ACC112 (cell line): ENCODE data around the gene KCNQ1OT1.
"Not testable (repeated sequence)": the region's sequence is repeated elsewhere in the genome, so short reads cannot be mapped to it uniquely, and the experiment has no call there.

ENCODE experiments used
- H2AFZ ChIP-seq: fragments of 200-600 bp; sonication (generic); one replicate; pipeline ENCODE4 v1.6.0; 2017; ENCODE audit warnings: antibody characterized with exemption, low read length; ENCODE audit not compliant: unreplicated experiment
- H3K27ac ChIP-seq: fragments of 200-600 bp; sonication (generic); 2 replicates; pipeline ENCODE4 v1.5.1; 2014; ENCODE audit warnings: low read depth, mild to moderate bottlenecking, antibody characterized with exemption, low read length, moderate library complexity
- H3K27me3 ChIP-seq: fragments of 200-600 bp; sonication (generic); 2 replicates; pipeline ENCODE4 v1.6.1; 2014; ENCODE audit warnings: mild to moderate bottlenecking, antibody characterized with exemption, low read length, moderate library complexity, mixed read lengths; ENCODE audit not compliant: insufficient read depth
- H3K36me3 ChIP-seq: fragments of 200-600 bp; sonication (generic); 2 replicates; pipeline ENCODE4 v1.6.1; 2016; ENCODE audit warnings: mild to moderate bottlenecking, antibody characterized with exemption, low read length, moderate library complexity, mixed read lengths; ENCODE audit not compliant: insufficient read depth
- H3K4me1 ChIP-seq: fragments of 200-600 bp; sonication (generic); one replicate; pipeline ENCODE4 v1.6.1; 2016; ENCODE audit warnings: low read length, mixed read lengths; ENCODE audit not compliant: insufficient read depth, unreplicated experiment, control insufficient read depth
- H3K4me3 ChIP-seq: fragments of 200-600 bp; sonication (generic); 2 replicates; pipeline ENCODE4 v1.5.1; 2014; ENCODE audit warnings: mild to moderate bottlenecking, low read depth, low read length
- H3K79me2 ChIP-seq: fragments of 200-600 bp; sonication (generic); one replicate; pipeline ENCODE4 v1.6.0; 2016; ENCODE audit warnings: low read length; ENCODE audit not compliant: control insufficient read depth, unreplicated experiment, insufficient read depth

Gene KCNQ1OT1

GRCh38 chr11:2649848-2650247, 49.9 kb downstream of the KCNQ1OT1 start:
- Histone ChIP-seq H3K4me3 (no peak overlapping the region), H3K27ac (no peak overlapping the region), H3K36me3 (no peaks in the 10 kb centered on the region; the same call in 1 of the 2 replicates), H3K4me1 (no peaks in the 10 kb centered on the region), H2AFZ (no peak overlapping the region), H3K27me3 (0 out of 2 replicates have a peak, but pooled peaks cover 4% of the 10 kb centered on the region), H3K79me2 (no peaks in the 10 kb centered on the region)

GRCh38 chr11:2649400-2649799, 50.4 kb downstream of the KCNQ1OT1 start:
- no peaks in the 10 kb centered on the region for H3K4me1 ChIP-seq
- H3K27me3 ChIP-seq: 0 out of 2 replicates have a peak, but pooled peaks cover 4% of the 10 kb centered on the region
- no peaks in the 10 kb centered on the region; the same call in 1 of the 2 replicates for H3K36me3 ChIP-seq

GRCh38 chr11:2647953-2648352, 51.8 kb downstream of the KCNQ1OT1 start:
- H3K27me3 ChIP-seq: 0 out of 2 replicates have a peak, but pooled peaks cover 4% of the 10 kb centered on the region
- H3K36me3 ChIP-seq: no peaks in the 10 kb centered on the region; the same call in 1 of the 2 replicates

More at GRCh38 chr11:2649400-2649799, 50.4 kb downstream of the KCNQ1OT1 start:
- H3K79me2 ChIP-seq: no peaks in the 10 kb centered on the region
- H3K4me3 ChIP-seq: no peak overlapping the region
- H3K27ac ChIP-seq: no peak overlapping the region
- H2AFZ ChIP-seq: no peak overlapping the region

GRCh38 chr11:2647167-2647566, 52.6 kb downstream of the KCNQ1OT1 start:
- Histone ChIP-seq H3K27ac (no peak overlapping the region), H3K27me3 (0 out of 2 replicates have a peak, but pooled peaks cover 4% of the 10 kb centered on the region), H3K4me3 (no peak overlapping the region), H3K36me3 (no peaks in the 10 kb centered on the region), H3K4me1 (no peaks in the 10 kb centered on the region), H2AFZ (no peak overlapping the region), H3K79me2 (no peaks in the 10 kb centered on the region)

More at GRCh38 chr11:2647953-2648352, 51.8 kb downstream of the KCNQ1OT1 start:
- Histone ChIP-seq H3K27ac (no peak overlapping the region), H2AFZ (no peak overlapping the region), H3K4me3 (no peak overlapping the region), H3K79me2 (no peaks in the 10 kb centered on the region), H3K4me1 (no peaks in the 10 kb centered on the region)

- Histone ChIP-seq H3K4me3 (no peak overlapping the region), H3K79me2 (no peaks in the 10 kb centered on the region), H3K36me3 (no peaks in the 10 kb centered on the region), H3K4me1 (no peaks in the 10 kb centered on the region), H3K27me3 (peaks cover 6% of the 10 kb centered on the region; the same call in 1 of the 2 replicates), H3K27ac (no peak overlapping the region), H2AFZ (no peak overlapping the region)
These were observed 54.0 kb downstream of the KCNQ1OT1 start for GRCh38 chr11:2645779-2646118.

GRCh38 chr11:2644844-2645778, 54.7 kb downstream of the KCNQ1OT1 start:
- peaks cover 6% of the 10 kb centered on the region; the same call in 1 of the 2 replicates for H3K27me3 ChIP-seq
- no peak overlapping the region for H3K4me3 ChIP-seq
- H2AFZ ChIP-seq: no peak overlapping the region
- no peaks in the 10 kb centered on the region for H3K4me1 ChIP-seq
- no peaks in the 10 kb centered on the region for H3K36me3 ChIP-seq
- H3K79me2 ChIP-seq: no peaks in the 10 kb centered on the region
- no peak overlapping the region for H3K27ac ChIP-seq

- H3K27ac ChIP-seq: no peak overlapping the region
- no peaks in the 10 kb centered on the region for H3K4me1 ChIP-seq
- H3K27me3 ChIP-seq: peaks cover 2% of the 10 kb centered on the region; the same call in 1 of the 2 replicates
- no peak overlapping the region for H2AFZ ChIP-seq
- H3K4me3 ChIP-seq: no peak overlapping the region
- H3K79me2 ChIP-seq: no peaks in the 10 kb centered on the region
- no peaks in the 10 kb centered on the region for H3K36me3 ChIP-seq
These were observed 56.0 kb downstream of the KCNQ1OT1 start for GRCh38 chr11:2643746-2644145.

GRCh38 chr11:2641623-2642022, 58.2 kb downstream of the KCNQ1OT1 start:
- H3K4me3 ChIP-seq: no peak overlapping the region
- H3K79me2 ChIP-seq: no peaks in the 10 kb centered on the region
- H2AFZ ChIP-seq: no peak overlapping the region
- no peaks in the 10 kb centered on the region for H3K36me3 ChIP-seq
- no peak overlapping the region for H3K27ac ChIP-seq
- H3K27me3 ChIP-seq: peaks cover 2% of the 10 kb centered on the region; the same call in 1 of the 2 replicates
- no peaks in the 10 kb centered on the region for H3K4me1 ChIP-seq

- H3K4me3 ChIP-seq, H3K27ac ChIP-seq, H3K36me3 ChIP-seq, H3K27me3 ChIP-seq, H3K4me1 ChIP-seq, H3K79me2 ChIP-seq, H2AFZ ChIP-seq: not testable (repeated sequence)
These were observed 60.0 kb downstream of the KCNQ1OT1 start for GRCh38 chr11:2639763-2640162.

- Histone ChIP-seq H2AFZ (no peak overlapping the region), H3K27me3 (peaks cover 29% of the 10 kb centered on the region), H3K36me3 (no peaks in the 10 kb centered on the region), H3K4me3 (no peak overlapping the region), H3K4me1 (no peaks in the 10 kb centered on the region), H3K79me2 (no peaks in the 10 kb centered on the region), H3K27ac (no peak overlapping the region)
These were observed 68.6 kb downstream of the KCNQ1OT1 start for GRCh38 chr11:2631161-2631560.

- H3K4me3 ChIP-seq: no peak overlapping the region
- H3K36me3 ChIP-seq: no peaks in the 10 kb centered on the region
- H3K27ac ChIP-seq: no peak overlapping the region
- no peaks in the 10 kb centered on the region for H3K4me1 ChIP-seq
- H2AFZ ChIP-seq: no peak overlapping the region
- H3K27me3 ChIP-seq: peaks cover 29% of the 10 kb centered on the region
- H3K79me2 ChIP-seq: no peaks in the 10 kb centered on the region
These were observed 69.1 kb downstream of the KCNQ1OT1 start for GRCh38 chr11:2630679-2631078.
